ENCODE results near the gene EIF4E1B. TPM values are rescaled to one million over a fixed set of nuclear protein-coding genes. Genes with fewer than 3 reads are reported as not detected.
A peak's percentile ranks its signal among the peaks of the same experiment; 100 is the strongest.

The EIF4E1B gene
- total RNA-seq, 5 donors from 2014 or later (not counting 1 experiment from before 2014, with no cell fraction given), result not detected

DNA sequence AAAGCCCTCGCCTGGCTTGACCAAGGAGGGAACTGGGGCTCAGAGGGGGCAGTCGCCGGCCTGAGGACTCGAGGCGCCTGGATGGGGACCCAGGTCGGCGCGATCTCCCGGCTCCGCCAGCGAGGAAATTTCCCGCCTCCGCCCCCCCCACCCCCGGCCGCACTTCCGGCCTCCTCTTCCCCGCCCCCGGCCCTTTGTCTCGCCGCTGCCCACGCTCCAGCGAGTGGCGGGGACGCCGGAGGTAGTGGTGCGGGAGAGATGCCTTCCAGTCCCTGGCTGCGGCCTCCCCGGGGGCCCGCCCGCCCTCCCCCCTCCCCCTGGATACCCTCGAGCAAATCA, 20.1 kb upstream of the EIF4E1B start:
- H3K27me3 Mint-ChIP-seq, result peaks cover 27 to 30% of the 10 kb centered on the region in 2 donors
- peak in 2 of 4 experiments; percentile 8 to 11 for ATAC-seq (replicated peaks in 1 of 4)
- DNase-seq, result no peak
- ChIA-PET POLR2A (no interaction called here), CTCF (no interaction called here)
- Histone ChIP-seq H3K9me3 (no peaks in the 10 kb centered on the region), H3K27ac (ENCODE audit: low read length) (no peak overlapping the region), H3K4me3 (ENCODE audit: control insufficient read depth in 1 of 2, extremely low read depth in 1 of 2, low read length in 1 of 2) (peak overlapping the region; percentile 59 to 61), H3K4me1 (ENCODE audit: control insufficient read depth in 1 of 2, extremely low read depth in 1 of 2, insufficient read depth in 2 of 2, low read length in 2 of 2) (peaks cover 0 to 17% of the 10 kb centered on the region in 2 experiments), H3K36me3 (ENCODE audit: control insufficient read depth in 2 of 2, extremely low read depth in 1 of 2, insufficient read depth in 1 of 2, low read length in 1 of 2) (no peaks in the 10 kb centered on the region), H3K27me3 (replicated peaks in 1 of 2; ENCODE audit: control insufficient read depth in 2 of 2, extremely low read depth in 1 of 2, insufficient read depth in 2 of 2, low read length in 1 of 2) (peaks cover 0 to 40% of the 10 kb centered on the region in 2 experiments)
- H3K9me3 Mint-ChIP-seq, result no peaks in the 10 kb centered on the region
- H3K27ac Mint-ChIP-seq, result no peak overlapping the region
- peaks cover 8 to 12% (median 11%) of the 10 kb centered on the region in 3 donors for H3K4me1 Mint-ChIP-seq
- WGBS (ENCODE audit: insufficient coverage), result 3% methylated on average over 5 of the region's 31 CpGs
- H3K36me3 Mint-ChIP-seq, result no peaks in the 10 kb centered on the region
- H3K4me3 Mint-ChIP-seq, result peak overlapping the region; percentile 71 to 76 (median 73)

DNA sequence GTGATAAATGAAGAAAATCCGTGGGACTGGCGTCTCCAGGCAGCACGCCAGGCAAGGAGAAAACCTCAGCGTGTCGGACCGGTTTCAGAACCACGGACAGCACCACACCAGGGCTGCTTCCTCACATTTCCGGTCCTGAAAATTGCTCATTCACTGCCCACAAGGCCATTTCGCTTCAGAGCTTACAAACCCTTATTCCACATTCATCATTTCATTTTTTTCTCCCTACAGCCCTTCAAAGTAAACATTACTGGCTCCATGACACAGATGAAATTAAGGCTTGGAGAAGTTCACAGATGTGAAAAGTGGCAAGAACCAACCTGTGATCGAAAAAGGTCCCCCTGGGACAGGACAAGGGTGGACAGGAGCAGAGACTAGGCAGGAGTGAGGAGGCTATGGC, 19.0 kb upstream of the EIF4E1B start:
- no peaks in the 10 kb centered on the region for H3K36me3 ChIP-seq (ENCODE audit: control insufficient read depth in 2 of 2, extremely low read depth in 1 of 2, insufficient read depth in 1 of 2, low read length in 1 of 2)
- Mint-ChIP-seq H3K4me1 (peaks cover 8 to 12% (median 11%) of the 10 kb centered on the region in 3 donors), H3K9me3 (no peaks in the 10 kb centered on the region), H3K4me3 (peak overlapping the region; percentile 22 to 32 (median 31)), H3K36me3 (no peaks in the 10 kb centered on the region), H3K27ac (peak overlapping the region; percentile 44 to 63), H3K27me3 (peaks cover 35 to 38% of the 10 kb centered on the region in 2 donors)
- ChIA-PET CTCF (no interaction called here), POLR2A (interaction anchor here (0.6 to 0.7 kb wide), 2 partner anchors 135 to 193 kb away, joined by 3 read pairs; no protein-coding TSS in a partner anchor)
- WGBS (ENCODE audit: insufficient coverage), result 21% methylated on average over 5 of the region's 10 CpGs
- H3K4me1 ChIP-seq (ENCODE audit: control insufficient read depth in 1 of 2, extremely low read depth in 1 of 2, insufficient read depth in 2 of 2, low read length in 2 of 2), result peaks cover 0 to 17% of the 10 kb centered on the region in 2 experiments
- DNase-seq, result peak in 29 of 35 experiments; percentile 13 to 76 (median 41)
- H3K27me3 ChIP-seq (replicated peaks in 1 of 2; ENCODE audit: control insufficient read depth in 2 of 2, extremely low read depth in 1 of 2, insufficient read depth in 2 of 2, low read length in 1 of 2), result peaks cover 0 to 50% of the 10 kb centered on the region in 2 experiments
- H3K27ac ChIP-seq (ENCODE audit: low read length), result no peak overlapping the region
- no peak overlapping the region for H3K4me3 ChIP-seq (ENCODE audit: control insufficient read depth in 1 of 2, extremely low read depth in 1 of 2, low read length in 1 of 2)
- H3K9me3 ChIP-seq, result no peaks in the 10 kb centered on the region
- no peak for ATAC-seq (replicated peaks in 1 of 4)

DNA sequence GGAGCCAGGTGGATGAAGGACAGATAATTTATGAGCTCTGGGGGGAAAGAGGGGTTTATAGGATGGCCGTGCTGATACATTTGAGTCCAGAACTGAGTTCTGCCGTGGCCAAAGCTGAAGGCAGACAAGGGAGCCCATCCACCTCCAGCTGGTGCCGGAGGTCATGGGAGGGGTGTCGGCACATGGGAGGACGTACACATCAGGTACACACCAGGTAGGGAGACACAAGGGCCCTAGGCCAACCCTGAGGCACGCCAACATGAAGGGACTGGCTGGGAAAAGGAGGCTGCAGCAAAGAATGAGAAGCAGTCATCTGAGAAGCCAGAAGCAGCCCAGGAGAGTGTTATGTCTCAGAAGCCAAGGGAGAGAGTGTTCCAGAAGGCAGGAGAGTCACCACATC, 18.5 kb upstream of the EIF4E1B start:
- Histone ChIP-seq H3K4me3 (ENCODE audit: control insufficient read depth in 1 of 2, extremely low read depth in 1 of 2, low read length in 1 of 2) (no peak overlapping the region), H3K4me1 (ENCODE audit: control insufficient read depth in 1 of 2, extremely low read depth in 1 of 2, insufficient read depth in 2 of 2, low read length in 2 of 2) (peaks cover 0 to 17% of the 10 kb centered on the region in 2 experiments), H3K27me3 (replicated peaks in 1 of 2; ENCODE audit: control insufficient read depth in 2 of 2, extremely low read depth in 1 of 2, insufficient read depth in 2 of 2, low read length in 1 of 2) (peaks cover 0 to 55% of the 10 kb centered on the region in 2 experiments), H3K27ac (ENCODE audit: low read length) (no peak overlapping the region), H3K36me3 (ENCODE audit: control insufficient read depth in 2 of 2, extremely low read depth in 1 of 2, insufficient read depth in 1 of 2, low read length in 1 of 2) (no peaks in the 10 kb centered on the region), H3K9me3 (no peaks in the 10 kb centered on the region)
- ATAC-seq (replicated peaks in 1 of 4), result no peak
- Mint-ChIP-seq H3K27me3 (peaks cover 40 to 43% of the 10 kb centered on the region in 2 donors), H3K9me3 (no peaks in the 10 kb centered on the region), H3K36me3 (no peaks in the 10 kb centered on the region), H3K27ac (peak overlapping the region; percentile 19 to 63), H3K4me1 (peaks cover 8 to 12% (median 11%) of the 10 kb centered on the region in 3 donors), H3K4me3 (peak overlapping the region in 2 of 3 donors; percentile 22 to 31)
- DNase-seq, result no peak
- CTCF ChIA-PET, result interaction anchor here in 1 of 2 donors (0.6 kb wide), 2 partner anchors 22 to 888 kb away, joined by 3 to 4 read pairs; no protein-coding TSS in a partner anchor
- POLR2A ChIA-PET, result no interaction called here
- WGBS (ENCODE audit: insufficient coverage), result 98% methylated on average over 6 of the region's 6 CpGs

DNA sequence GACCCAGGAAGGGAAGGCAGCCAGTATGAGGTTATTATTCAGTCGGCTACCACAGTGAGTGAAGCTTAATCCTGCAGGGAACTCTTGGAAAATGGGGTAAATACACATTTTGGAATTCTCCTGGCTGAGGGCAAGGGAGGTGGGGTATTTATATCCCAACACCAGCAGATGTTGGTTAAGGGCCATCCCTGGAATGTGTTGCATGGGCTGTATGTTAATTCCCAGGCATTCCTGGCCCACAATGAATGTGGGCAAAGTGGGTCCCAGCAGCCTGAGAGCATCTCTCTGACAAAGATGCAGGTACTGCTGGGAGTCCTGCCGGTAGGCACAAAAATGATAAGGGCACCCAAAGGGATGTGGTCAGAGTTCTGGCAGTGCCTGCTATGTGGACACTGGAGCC, 17.6 kb upstream of the EIF4E1B start:
- H3K4me3 Mint-ChIP-seq, result no peak overlapping the region

DNA sequence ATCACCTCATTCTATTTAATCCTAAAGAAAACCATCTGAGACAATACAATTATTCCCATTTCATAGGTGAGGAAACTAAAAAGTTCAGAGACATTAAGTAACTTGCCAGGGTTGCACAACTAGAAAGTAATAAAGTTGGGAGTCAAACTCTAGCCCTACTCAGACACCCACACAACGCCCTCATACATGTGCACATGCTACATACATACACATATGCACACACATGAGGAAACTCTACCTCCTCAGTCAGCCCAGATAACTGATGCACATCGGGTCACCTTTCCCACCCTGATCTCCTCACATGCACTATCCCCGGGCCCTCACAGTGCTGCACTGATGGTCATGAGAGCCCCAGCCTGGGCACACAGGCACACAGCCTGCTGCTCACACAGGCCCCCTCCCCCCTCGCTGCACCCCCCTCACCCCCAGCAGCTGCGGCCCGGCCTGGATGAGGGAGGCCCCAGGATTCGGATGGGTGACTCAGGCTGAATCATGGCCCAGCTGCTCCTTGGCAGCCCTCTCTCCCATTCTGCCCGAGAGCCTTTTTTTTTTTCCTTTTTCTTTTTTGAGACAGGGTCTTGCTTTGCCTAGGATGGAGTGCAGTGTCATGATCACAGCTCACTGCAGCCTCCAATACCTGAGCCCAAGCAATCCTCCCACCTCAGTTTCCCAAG, 15.5 kb upstream of the EIF4E1B start:
- Histone ChIP-seq H3K9me3 (no peaks in the 10 kb centered on the region), H3K4me1 (ENCODE audit: control insufficient read depth in 1 of 2, extremely low read depth in 1 of 2, insufficient read depth in 2 of 2, low read length in 2 of 2) (peaks cover 0 to 23% of the 10 kb centered on the region in 2 experiments), H3K27me3 (replicated peaks in 1 of 2; ENCODE audit: control insufficient read depth in 2 of 2, extremely low read depth in 1 of 2, insufficient read depth in 2 of 2, low read length in 1 of 2) (peaks cover 2 to 71% of the 10 kb centered on the region in 2 experiments), H3K36me3 (ENCODE audit: control insufficient read depth in 2 of 2, extremely low read depth in 1 of 2, insufficient read depth in 1 of 2, low read length in 1 of 2) (no peaks in the 10 kb centered on the region), H3K4me3 (ENCODE audit: control insufficient read depth in 1 of 2, extremely low read depth in 1 of 2, low read length in 1 of 2) (no peak overlapping the region), H3K27ac (ENCODE audit: low read length) (no peak overlapping the region)
- peaks cover 0 to 18% (median 16%) of the 10 kb centered on the region in 3 donors for H3K4me1 Mint-ChIP-seq
- ChIA-PET POLR2A (no interaction called here), CTCF (no interaction called here)
- 66% methylated on average over 3 of the region's 8 CpGs for WGBS (ENCODE audit: insufficient coverage)
- no peak overlapping the region for H3K27ac Mint-ChIP-seq
- peaks cover 54 to 64% of the 10 kb centered on the region in 2 donors for H3K27me3 Mint-ChIP-seq
- no peaks in the 10 kb centered on the region for H3K9me3 Mint-ChIP-seq
- DNase-seq (no peak), ATAC-seq (replicated peaks in 1 of 4) (no peak)
- no peak overlapping the region for H3K4me3 Mint-ChIP-seq
- H3K36me3 Mint-ChIP-seq, result no peaks in the 10 kb centered on the region

More for the DNA sequence above, 17.6 kb upstream of the EIF4E1B start:
- Histone ChIP-seq H3K27me3 (replicated peaks in 1 of 2; ENCODE audit: control insufficient read depth in 2 of 2, extremely low read depth in 1 of 2, insufficient read depth in 2 of 2, low read length in 1 of 2) (peaks cover 0 to 64% of the 10 kb centered on the region in 2 experiments), H3K9me3 (no peaks in the 10 kb centered on the region), H3K4me3 (ENCODE audit: control insufficient read depth in 1 of 2, extremely low read depth in 1 of 2, low read length in 1 of 2) (no peak overlapping the region), H3K4me1 (ENCODE audit: control insufficient read depth in 1 of 2, extremely low read depth in 1 of 2, insufficient read depth in 2 of 2, low read length in 2 of 2) (peaks cover 0 to 17% of the 10 kb centered on the region in 2 experiments), H3K36me3 (ENCODE audit: control insufficient read depth in 2 of 2, extremely low read depth in 1 of 2, insufficient read depth in 1 of 2, low read length in 1 of 2) (no peaks in the 10 kb centered on the region), H3K27ac (ENCODE audit: low read length) (no peak overlapping the region)
- no peaks in the 10 kb centered on the region for H3K9me3 Mint-ChIP-seq
- H3K27me3 Mint-ChIP-seq, result peaks cover 48 to 52% of the 10 kb centered on the region in 2 donors
- ATAC-seq (replicated peaks in 1 of 4) (no peak), DNase-seq (no peak)
- H3K4me1 Mint-ChIP-seq, result peaks cover 8 to 12% (median 11%) of the 10 kb centered on the region in 3 donors
- H3K27ac Mint-ChIP-seq, result no peak overlapping the region
- 63% methylated on average over 2 of the region's 2 CpGs for WGBS (ENCODE audit: insufficient coverage)
- ChIA-PET POLR2A (no interaction called here), CTCF (interaction anchor here (0.6 kb wide), 2 partner anchors 23 to 146 kb away, joined by 4 read pairs; no protein-coding TSS in a partner anchor)
- H3K36me3 Mint-ChIP-seq, result no peaks in the 10 kb centered on the region

DNA sequence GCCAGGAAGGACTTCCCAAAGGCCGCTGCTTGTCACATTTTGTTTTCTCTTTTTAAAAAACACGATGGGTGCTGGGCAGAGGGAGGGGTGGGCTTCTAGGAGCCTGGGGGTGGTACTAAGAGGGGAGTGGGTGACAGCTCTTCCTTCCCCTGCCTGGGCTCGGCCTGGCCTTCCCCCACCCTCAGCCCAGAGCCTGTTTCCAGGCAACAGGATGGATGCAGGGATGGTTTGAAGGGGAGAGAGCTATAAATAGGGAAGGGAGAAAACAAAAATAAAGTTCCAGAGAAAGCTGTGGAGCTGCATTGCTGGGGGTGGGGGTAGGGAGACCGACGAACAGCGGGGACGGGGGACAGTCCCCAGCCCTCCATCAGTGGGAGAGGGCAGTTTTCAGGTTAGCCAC, 14.0 kb upstream of the EIF4E1B start:
- POLR2A ChIA-PET, result interaction anchor here in 1 of 2 donors (0.6 kb wide), 1 partner anchor 175 kb away, joined by 5 read pairs; no protein-coding TSS in a partner anchor
- no peak for ATAC-seq (replicated peaks in 1 of 4)
- CTCF ChIA-PET, result interaction anchor here in 1 of 2 donors (0.5 to 0.6 kb wide), 2 partner anchors 44 to 199 kb away, joined by 3 to 6 read pairs; no protein-coding TSS in a partner anchor
- peaks cover 2 to 80% of the 10 kb centered on the region in 2 experiments for H3K27me3 ChIP-seq (replicated peaks in 1 of 2; ENCODE audit: control insufficient read depth in 2 of 2, extremely low read depth in 1 of 2, insufficient read depth in 2 of 2, low read length in 1 of 2)
- Mint-ChIP-seq H3K4me3 (no peak overlapping the region), H3K27me3 (peaks cover 58 to 76% of the 10 kb centered on the region in 2 donors), H3K27ac (no peak overlapping the region), H3K36me3 (peaks cover 3% of the 10 kb centered on the region), H3K4me1 (peaks cover 7 to 20% (median 19%) of the 10 kb centered on the region in 3 donors), H3K9me3 (no peaks in the 10 kb centered on the region)
- peaks cover 0 to 26% of the 10 kb centered on the region in 2 experiments for H3K4me1 ChIP-seq (ENCODE audit: control insufficient read depth in 1 of 2, extremely low read depth in 1 of 2, insufficient read depth in 2 of 2, low read length in 2 of 2)
- no peak overlapping the region for H3K4me3 ChIP-seq (ENCODE audit: control insufficient read depth in 1 of 2, extremely low read depth in 1 of 2, low read length in 1 of 2)
- DNase-seq, result no peak
- H3K27ac ChIP-seq (ENCODE audit: low read length), result no peak overlapping the region
- no peaks in the 10 kb centered on the region for H3K9me3 ChIP-seq
- 53% methylated on average over 3 of the region's 7 CpGs for WGBS (ENCODE audit: insufficient coverage)
- no peaks in the 10 kb centered on the region for H3K36me3 ChIP-seq (ENCODE audit: control insufficient read depth in 2 of 2, extremely low read depth in 1 of 2, insufficient read depth in 1 of 2, low read length in 1 of 2)

Data from T-cell (primary cell).